Measurements from ENCODE around the gene LRRC59.
"Not testable (repeated sequence)": the region's sequence is repeated elsewhere in the genome, so short reads cannot be mapped to it uniquely, and the experiment has no call there.

Gene LRRC59

GRCh38 chr17:50347117-50347893 lies 50.0 kb downstream of the LRRC59 start:
- intact Hi-C loops (cut with micrococcal nuclease) = loop anchor here (5.0 kb wide), 1 partner anchor 200 kb away; no protein-coding TSS in a partner anchor
- Mint-ChIP-seq H3K27me3 (peaks cover 5% of the 10 kb centered on the region), H3K9me3 (no peaks in the 10 kb centered on the region), H3K4me3 (peak overlapping the region; percentile 89), H3K36me3 (ENCODE audit: low read depth) (peaks cover 17% of the 10 kb centered on the region), H3K27ac (peak overlapping the region; percentile 81), H3K4me1 (ENCODE audit: low read depth) (peaks cover 35% of the 10 kb centered on the region)

- H3K4me3 Mint-ChIP-seq = peak overlapping the region; percentile 89
- no peaks in the 10 kb centered on the region for H3K9me3 Mint-ChIP-seq
- H3K36me3 Mint-ChIP-seq (ENCODE audit: low read depth) = peaks cover 10% of the 10 kb centered on the region
- H3K4me1 Mint-ChIP-seq (ENCODE audit: low read depth) = peaks cover 35% of the 10 kb centered on the region
- H3K27ac Mint-ChIP-seq = peak overlapping the region; percentile 81
- peaks cover 5% of the 10 kb centered on the region for H3K27me3 Mint-ChIP-seq
- intact Hi-C loops (cut with micrococcal nuclease) = loop anchor here (5.0 kb wide), 1 partner anchor 199 kb away; no protein-coding TSS in a partner anchor
Observed at GRCh38 chr17:50346313-50347116, 50.8 kb downstream of the LRRC59 start.

GRCh38 chr17:50345432-50346312 lies 51.7 kb downstream of the LRRC59 start, which contains the start of gene XYLT2:
Gene XYLT2, plus strand, starts transcription at chr17:50346126. Its CDS starts 15 bp downstream, at chr17:50346141.
- H3K4me3 Mint-ChIP-seq = peak within 1 kb of the TSS; percentile 89
- H3K4me1 Mint-ChIP-seq (ENCODE audit: low read depth) = peaks cover 35% of the 10 kb centered on the region
- intact Hi-C loops (cut with micrococcal nuclease) = loop anchor here (5.0 kb wide), 1 partner anchor 198 kb away; no protein-coding TSS in a partner anchor
- peak within 1 kb of the TSS; percentile 81 for H3K27ac Mint-ChIP-seq
- H3K36me3 Mint-ChIP-seq (ENCODE audit: low read depth) = peaks cover 10% of the 10 kb centered on the region
- peaks cover 5% of the 10 kb centered on the region for H3K27me3 Mint-ChIP-seq
- H3K9me3 Mint-ChIP-seq = no peaks in the 10 kb centered on the region

GRCh38 chr17:50344731-50345365 lies 52.5 kb downstream of the LRRC59 start:
- no peak overlapping the region for H3K27ac Mint-ChIP-seq
- H3K36me3 Mint-ChIP-seq (ENCODE audit: low read depth) = peaks cover 10% of the 10 kb centered on the region
- intact Hi-C loops (cut with micrococcal nuclease) = loop anchor here (5.0 kb wide), 1 partner anchor 198 kb away; no protein-coding TSS in a partner anchor
- no peaks in the 10 kb centered on the region for H3K9me3 Mint-ChIP-seq
- H3K4me3 Mint-ChIP-seq = peak overlapping the region; percentile 18
- peaks cover 5% of the 10 kb centered on the region for H3K27me3 Mint-ChIP-seq
- peaks cover 35% of the 10 kb centered on the region for H3K4me1 Mint-ChIP-seq (ENCODE audit: low read depth)

GRCh38 chr17:50339381-50339780 lies 57.9 kb downstream of the LRRC59 start:
- Mint-ChIP-seq H3K4me1 (ENCODE audit: low read depth) (peaks cover under 1% of the 10 kb centered on the region), H3K36me3 (ENCODE audit: low read depth) (no peaks in the 10 kb centered on the region), H3K27ac (no peak overlapping the region), H3K9me3 (peaks cover 12% of the 10 kb centered on the region), H3K27me3 (no peaks in the 10 kb centered on the region), H3K4me3 (no peak overlapping the region)
- intact Hi-C loops (cut with micrococcal nuclease) = no loop called here

- no peaks in the 10 kb centered on the region for H3K36me3 Mint-ChIP-seq (ENCODE audit: low read depth)
- H3K9me3 Mint-ChIP-seq = peaks cover 12% of the 10 kb centered on the region
Observed at GRCh38 chr17:50338645-50339044, 58.7 kb downstream of the LRRC59 start.

GRCh38 chr17:50337956-50338355 lies 59.4 kb downstream of the LRRC59 start:
- no peak overlapping the region for H3K27ac Mint-ChIP-seq
- peaks cover 12% of the 10 kb centered on the region for H3K4me1 Mint-ChIP-seq (ENCODE audit: low read depth)
- intact Hi-C loops (cut with micrococcal nuclease) = no loop called here
- peaks cover 3% of the 10 kb centered on the region for H3K27me3 Mint-ChIP-seq
- H3K4me3 Mint-ChIP-seq = no peak overlapping the region
- H3K9me3 Mint-ChIP-seq = peaks cover 12% of the 10 kb centered on the region
- no peaks in the 10 kb centered on the region for H3K36me3 Mint-ChIP-seq (ENCODE audit: low read depth)

More at GRCh38 chr17:50338645-50339044, 58.7 kb downstream of the LRRC59 start:
- H3K27ac Mint-ChIP-seq = no peak overlapping the region
- intact Hi-C loops (cut with micrococcal nuclease) = no loop called here
- peaks cover 8% of the 10 kb centered on the region for H3K4me1 Mint-ChIP-seq (ENCODE audit: low read depth)
- no peak overlapping the region for H3K4me3 Mint-ChIP-seq
- H3K27me3 Mint-ChIP-seq = no peaks in the 10 kb centered on the region

- H3K27me3 Mint-ChIP-seq; H3K36me3 Mint-ChIP-seq (ENCODE audit: low read depth); intact Hi-C loops (cut with micrococcal nuclease); H3K27ac Mint-ChIP-seq; H3K9me3 Mint-ChIP-seq: not testable (repeated sequence)
- H3K4me3 Mint-ChIP-seq = peak overlapping the region; percentile 44
- peaks cover 32% of the 10 kb centered on the region for H3K4me1 Mint-ChIP-seq (ENCODE audit: low read depth)
Observed at GRCh38 chr17:50333291-50334057, 63.8 kb downstream of the LRRC59 start.

- no peak overlapping the region for H3K27ac Mint-ChIP-seq
- H3K4me1 Mint-ChIP-seq (ENCODE audit: low read depth) = peaks cover 32% of the 10 kb centered on the region
- no peaks in the 10 kb centered on the region for H3K9me3 Mint-ChIP-seq
- no peak overlapping the region for H3K4me3 Mint-ChIP-seq
- intact Hi-C loops (cut with micrococcal nuclease) = no loop called here
- H3K27me3 Mint-ChIP-seq = peaks cover 9% of the 10 kb centered on the region
- H3K36me3 Mint-ChIP-seq (ENCODE audit: low read depth) = no peaks in the 10 kb centered on the region
Observed at GRCh38 chr17:50332196-50332595, 65.1 kb downstream of the LRRC59 start.
